ENCODE data around the gene QSOX1.

DNA sequence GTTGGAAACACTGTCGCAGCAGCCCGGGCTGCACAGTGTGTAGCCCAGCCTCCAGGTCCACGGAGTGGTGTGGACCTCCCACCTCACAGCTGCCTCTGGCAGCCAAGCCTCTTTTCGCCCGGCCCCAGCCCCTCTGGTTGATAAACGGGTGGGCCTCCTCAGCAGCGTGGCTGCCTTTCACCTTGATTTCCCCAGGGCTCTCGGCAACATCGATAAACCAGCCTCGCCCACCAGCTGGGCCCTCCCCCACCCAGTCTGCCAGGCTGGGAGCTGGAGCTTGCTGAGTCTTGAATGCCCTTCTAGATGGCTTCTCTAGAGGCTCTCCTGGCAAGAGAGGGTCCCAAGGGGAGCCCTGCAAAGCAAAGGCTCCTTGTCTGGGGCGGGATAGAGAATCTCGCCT lies 44.3 kb downstream of the QSOX1 start:
- no peak for TF ChIP-seq EZH2 (IDR thresholded peaks at IDR 0.05; ENCODE audit: borderline replicate concordance, low read depth, low read length, poor library complexity, severe bottlenecking)
- no peak for TF ChIP-seq CTCF (conservative IDR thresholded peaks at IDR 0.05; ENCODE audit: low read depth, low read length)
